Measurements from ENCODE around the gene HDAC4.

DNA sequence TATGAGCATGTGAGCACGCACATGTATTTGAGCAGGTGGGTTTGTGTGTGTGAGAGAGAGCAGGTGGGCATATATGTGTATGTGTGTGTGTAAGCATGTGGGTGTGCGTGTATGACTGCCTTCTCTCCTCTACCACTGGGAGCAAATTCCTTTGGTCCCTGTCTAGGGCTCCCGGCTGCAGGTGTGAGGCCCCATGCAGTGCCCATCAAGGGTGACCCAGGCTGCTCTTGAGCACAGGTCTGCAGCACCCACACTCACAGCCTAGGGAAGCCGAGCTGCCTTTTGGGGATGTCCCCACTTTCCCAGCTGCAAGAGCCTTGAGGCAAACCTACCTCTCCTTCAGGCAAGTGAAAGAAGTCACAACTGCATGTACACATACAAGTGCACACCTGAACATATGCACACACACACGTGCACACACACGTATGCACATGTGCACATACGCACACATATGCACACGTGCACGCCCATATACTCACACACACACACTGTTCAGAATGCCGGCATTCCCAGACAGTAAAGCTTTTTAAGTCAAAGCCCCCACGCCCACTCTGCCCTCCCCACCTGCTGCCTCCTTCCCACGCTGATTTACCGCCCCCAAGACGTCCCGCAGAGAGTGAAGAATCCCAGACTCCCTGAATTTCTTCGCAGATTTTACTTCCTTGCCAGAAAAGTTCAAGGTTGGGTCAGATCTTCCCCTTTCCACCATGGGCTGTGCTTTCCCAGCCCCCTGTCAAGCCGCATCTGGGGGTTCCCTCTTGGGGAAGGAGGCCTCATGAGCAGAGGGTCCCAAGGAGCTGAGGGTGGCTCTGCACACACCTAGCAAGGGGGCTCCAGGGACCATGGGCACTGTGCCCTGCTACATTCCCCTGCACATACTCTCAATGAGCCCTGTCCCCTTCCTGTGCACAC is 382.3 kb downstream of the HDAC4 start:
- TF ChIP-seq EZH2 (IDR thresholded peaks at IDR 0.05; ENCODE audit: low read depth, unreplicated experiment) (no peak), POLR2AphosphoS5 (IDR thresholded peaks at IDR 0.05; ENCODE audit: low read depth) (no peak), EZH2phosphoT487 (IDR thresholded peaks at IDR 0.05; ENCODE audit: unreplicated experiment) (no peak), CREB1 (CRISPR knock-in tag; IDR thresholded peaks at IDR 0.05; ENCODE audit: low read depth) (no peak), ZNF331 (CRISPR knock-in tag; IDR thresholded peaks at IDR 0.05; ENCODE audit: low read depth) (no peak)
- TF ChIP-seq, protein P1, sequence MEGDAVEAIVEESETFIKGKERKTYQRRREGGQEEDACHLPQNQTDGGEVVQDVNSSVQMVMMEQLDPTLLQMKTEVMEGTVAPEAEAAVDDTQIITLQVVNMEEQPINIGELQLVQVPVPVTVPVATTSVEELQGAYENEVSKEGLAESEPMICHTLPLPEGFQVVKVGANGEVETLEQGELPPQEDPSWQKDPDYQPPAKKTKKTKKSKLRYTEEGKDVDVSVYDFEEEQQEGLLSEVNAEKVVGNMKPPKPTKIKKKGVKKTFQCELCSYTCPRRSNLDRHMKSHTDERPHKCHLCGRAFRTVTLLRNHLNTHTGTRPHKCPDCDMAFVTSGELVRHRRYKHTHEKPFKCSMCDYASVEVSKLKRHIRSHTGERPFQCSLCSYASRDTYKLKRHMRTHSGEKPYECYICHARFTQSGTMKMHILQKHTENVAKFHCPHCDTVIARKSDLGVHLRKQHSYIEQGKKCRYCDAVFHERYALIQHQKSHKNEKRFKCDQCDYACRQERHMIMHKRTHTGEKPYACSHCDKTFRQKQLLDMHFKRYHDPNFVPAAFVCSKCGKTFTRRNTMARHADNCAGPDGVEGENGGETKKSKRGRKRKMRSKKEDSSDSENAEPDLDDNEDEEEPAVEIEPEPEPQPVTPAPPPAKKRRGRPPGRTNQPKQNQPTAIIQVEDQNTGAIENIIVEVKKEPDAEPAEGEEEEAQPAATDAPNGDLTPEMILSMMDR (conservative IDR thresholded peaks at IDR 0.05; ENCODE audit: low read depth in 2 of 2), result no peak
- TF ChIP-seq, protein P2, sequence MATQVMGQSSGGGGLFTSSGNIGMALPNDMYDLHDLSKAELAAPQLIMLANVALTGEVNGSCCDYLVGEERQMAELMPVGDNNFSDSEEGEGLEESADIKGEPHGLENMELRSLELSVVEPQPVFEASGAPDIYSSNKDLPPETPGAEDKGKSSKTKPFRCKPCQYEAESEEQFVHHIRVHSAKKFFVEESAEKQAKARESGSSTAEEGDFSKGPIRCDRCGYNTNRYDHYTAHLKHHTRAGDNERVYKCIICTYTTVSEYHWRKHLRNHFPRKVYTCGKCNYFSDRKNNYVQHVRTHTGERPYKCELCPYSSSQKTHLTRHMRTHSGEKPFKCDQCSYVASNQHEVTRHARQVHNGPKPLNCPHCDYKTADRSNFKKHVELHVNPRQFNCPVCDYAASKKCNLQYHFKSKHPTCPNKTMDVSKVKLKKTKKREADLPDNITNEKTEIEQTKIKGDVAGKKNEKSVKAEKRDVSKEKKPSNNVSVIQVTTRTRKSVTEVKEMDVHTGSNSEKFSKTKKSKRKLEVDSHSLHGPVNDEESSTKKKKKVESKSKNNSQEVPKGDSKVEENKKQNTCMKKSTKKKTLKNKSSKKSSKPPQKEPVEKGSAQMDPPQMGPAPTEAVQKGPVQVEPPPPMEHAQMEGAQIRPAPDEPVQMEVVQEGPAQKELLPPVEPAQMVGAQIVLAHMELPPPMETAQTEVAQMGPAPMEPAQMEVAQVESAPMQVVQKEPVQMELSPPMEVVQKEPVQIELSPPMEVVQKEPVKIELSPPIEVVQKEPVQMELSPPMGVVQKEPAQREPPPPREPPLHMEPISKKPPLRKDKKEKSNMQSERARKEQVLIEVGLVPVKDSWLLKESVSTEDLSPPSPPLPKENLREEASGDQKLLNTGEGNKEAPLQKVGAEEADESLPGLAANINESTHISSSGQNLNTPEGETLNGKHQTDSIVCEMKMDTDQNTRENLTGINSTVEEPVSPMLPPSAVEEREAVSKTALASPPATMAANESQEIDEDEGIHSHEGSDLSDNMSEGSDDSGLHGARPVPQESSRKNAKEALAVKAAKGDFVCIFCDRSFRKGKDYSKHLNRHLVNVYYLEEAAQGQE (IDR thresholded peaks at IDR 0.05; ENCODE audit: unreplicated experiment), result no peak
- TF ChIP-seq, protein P3, sequence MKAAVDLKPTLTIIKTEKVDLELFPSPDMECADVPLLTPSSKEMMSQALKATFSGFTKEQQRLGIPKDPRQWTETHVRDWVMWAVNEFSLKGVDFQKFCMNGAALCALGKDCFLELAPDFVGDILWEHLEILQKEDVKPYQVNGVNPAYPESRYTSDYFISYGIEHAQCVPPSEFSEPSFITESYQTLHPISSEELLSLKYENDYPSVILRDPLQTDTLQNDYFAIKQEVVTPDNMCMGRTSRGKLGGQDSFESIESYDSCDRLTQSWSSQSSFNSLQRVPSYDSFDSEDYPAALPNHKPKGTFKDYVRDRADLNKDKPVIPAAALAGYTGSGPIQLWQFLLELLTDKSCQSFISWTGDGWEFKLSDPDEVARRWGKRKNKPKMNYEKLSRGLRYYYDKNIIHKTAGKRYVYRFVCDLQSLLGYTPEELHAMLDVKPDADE (IDR thresholded peaks at IDR 0.05), result no peak

All from GM23338 (cell line).